ACHN (cell line): ENCODE data around the gene AIFM2.

Experiments used
- DNase-seq: peaks from one replicate; pipeline ENCODE4 v3.0.0-alpha.2; 2015
- in situ Hi-C: cut with HindIII; loops from 2 replicates; pipeline ENCODE4 v1.10.0; 2017; ENCODE audit warnings: low sequenced_read_pairs, low pct_ligation_motif_present, low pct_unique_long_range_greater_than_20kb

The AIFM2 gene

DNA sequence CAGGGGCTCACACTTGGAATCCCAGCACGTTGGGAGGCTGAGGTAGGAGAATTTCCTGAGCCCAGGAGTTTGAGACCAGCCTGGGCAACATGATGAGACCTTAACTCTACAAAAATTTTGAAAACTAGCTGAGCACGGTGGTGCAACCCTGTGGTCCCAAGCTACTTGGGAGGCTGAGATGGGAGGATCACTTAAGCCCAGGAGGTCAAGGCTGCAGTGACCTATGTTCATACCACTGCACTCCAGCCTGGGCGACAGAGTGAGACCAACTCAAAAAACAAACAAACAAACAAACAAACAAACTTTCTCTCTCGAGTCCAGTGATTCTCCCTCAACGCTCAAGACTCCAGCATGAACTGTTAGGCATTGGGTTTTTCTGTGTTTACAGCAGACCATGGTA, 15.9 kb upstream of the AIFM2 start:
- in situ Hi-C loops: no loop called here
- no peak for DNase-seq

DNA sequence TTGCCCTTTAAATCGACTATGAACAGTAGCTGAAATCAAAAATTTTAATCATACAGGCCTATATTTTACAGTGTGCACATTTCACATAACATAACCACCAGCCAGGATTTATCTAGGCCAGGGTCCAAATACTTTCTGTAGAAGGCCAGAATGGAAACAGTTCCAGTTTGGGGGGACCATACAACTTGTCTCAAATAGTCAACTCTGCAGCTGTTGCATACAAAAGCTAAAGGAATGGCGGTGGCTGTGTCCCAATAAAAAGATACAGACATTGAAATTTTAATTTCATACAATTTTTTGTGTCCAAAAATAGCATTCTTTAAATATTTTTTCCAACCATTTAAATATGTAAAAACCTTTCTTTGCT, 14.6 kb upstream of the AIFM2 start:
- in situ Hi-C loops: no loop called here
- no peak for DNase-seq

DNA sequence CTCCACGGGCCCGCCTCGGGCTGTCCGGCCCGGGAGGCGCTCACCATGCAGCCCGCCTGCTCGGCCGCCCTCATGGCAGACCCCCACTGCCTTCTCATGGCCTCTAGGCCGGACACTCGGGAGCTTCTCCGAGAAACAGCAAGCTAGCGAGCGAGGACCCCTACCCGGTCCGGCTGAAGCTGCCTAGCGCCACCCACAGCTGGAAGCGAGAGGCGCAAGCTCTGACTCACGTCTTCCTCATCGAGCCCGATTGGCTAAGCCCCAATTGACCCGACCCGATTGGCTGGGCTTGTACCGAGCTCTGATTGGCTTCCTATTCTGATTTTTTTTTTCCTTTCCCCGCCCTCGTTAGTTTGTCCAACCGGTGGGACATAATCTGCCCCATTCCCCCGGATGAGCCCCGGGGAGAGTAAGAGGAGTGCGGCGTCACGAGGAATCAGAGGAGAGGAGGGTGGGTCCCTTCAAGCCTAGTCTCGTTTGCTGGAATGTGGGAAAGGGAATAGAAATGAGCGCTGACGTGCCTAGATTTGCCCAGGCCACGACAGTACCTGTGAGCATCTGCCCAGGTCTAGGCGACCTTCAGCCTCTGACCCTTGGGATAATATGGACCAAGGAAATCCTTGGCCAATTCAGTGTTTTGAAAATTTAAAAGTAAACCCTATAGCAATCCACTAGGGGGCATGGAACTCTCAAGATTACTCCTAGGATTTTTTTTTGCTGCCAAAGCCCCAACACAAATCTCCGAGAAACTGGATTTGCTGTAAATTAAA, 14.0 kb upstream of the AIFM2 start, which contains the start of gene TYSND1:
TYSND1 (minus strand) TSS at position 212 of the 770 bp plus-strand sequence; CDS start at position 98, 114 bp downstream.
- peak; percentile 100 for DNase-seq
- in situ Hi-C loops: no loop called here

DNA sequence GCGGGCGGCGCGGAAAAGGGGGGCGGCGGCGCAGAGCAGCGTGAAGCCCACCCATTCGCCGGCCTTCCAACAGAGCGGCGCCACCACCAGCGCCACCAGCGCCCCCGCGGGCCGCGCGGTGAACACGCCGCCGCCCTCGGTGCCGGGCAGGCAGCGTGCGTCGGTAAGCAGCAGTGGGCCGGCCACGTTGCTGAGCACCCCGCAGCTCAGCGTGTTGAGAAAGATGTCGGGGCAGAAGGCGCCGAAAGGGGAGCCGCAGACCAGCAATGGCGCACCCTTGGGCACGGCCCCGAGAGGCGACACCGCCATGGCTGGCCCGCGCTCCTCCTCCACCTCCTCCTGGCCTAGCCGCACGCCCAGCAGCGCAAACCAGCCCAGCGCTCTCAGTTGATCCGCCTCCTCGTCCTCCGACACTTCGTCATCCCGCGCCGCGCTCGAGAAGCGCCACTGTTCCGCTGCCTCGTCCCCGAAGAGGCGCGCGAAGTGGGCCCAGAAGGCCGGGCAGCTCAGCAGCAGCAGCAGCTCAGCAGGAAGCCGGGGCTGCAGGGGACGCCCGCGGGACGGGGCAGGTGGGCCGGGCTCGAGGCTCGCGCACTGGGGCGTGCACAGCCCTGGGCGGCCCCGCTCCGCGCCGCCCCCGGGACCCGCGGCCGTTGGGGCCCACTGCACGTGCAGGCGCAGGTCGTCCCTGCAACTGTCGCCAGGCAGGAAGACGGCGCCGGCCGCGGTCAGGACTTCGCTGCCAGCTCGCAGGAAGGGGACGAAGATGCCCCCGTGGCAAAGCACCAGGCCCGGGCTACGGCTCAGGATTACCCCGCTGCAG, 13.3 kb upstream of the AIFM2 start:
- DNase-seq: peak; percentile 71
- in situ Hi-C loops: no loop called here

DNA sequence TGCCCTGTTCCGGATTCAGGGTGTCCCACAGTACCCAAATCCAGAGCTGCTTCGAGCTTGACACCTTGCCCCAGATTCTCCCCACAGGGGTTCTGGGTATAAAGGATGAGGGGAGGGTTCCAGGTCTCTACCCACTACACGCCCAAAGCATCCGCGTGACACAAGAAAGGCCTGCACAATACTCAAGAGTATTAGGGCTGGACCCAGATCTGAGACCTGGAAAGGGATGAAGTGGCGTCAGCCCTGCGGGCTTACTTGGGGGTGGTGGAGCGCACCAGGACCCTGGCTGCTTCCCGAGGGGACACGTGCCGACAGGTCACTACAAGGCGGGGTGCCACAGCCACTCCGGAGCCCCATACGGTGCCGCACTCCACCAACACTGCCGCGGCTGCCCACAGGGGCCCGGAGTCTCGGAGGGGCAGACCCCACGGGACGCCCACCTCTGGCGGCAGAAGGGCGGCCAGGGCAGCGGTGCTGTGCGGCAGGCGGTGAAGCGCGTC, 12.6 kb upstream of the AIFM2 start:
- no peak for DNase-seq
- in situ Hi-C loops: no loop called here

DNA sequence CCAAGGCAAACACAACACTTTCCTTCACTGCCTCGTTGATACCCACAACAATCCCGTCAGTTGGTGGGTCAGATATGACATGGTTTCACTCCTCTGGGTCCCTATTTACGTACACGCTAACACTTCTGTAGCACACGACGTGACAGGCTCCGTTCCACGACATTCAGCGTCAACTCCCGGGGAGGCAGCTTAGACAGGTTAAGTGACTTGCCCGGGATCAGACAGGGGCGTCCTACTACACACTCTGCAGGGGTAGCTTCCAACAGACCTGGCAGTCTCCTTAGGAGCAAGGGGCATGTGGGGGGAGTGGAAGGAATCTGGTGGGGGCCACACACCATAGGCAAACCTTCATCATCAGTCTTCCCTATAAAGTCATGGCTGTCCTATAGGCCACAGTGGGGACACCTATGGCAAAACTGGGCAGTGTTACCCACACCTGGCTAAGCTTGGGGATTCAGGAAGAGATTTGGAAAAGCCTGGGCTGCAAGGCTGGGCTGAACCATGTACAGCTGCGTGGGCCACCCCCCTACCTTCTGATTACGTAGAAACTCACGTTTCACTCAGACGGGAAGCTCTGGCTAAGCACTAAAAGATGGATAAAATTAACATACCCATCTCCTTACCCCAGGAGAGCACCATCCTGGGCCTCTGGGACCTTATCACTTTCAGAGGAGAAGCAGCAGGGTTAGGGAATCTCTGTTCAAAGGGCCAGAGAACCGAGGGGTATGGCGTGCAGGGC, 11.9 kb upstream of the AIFM2 start:
- in situ Hi-C loops: no loop called here
- DNase-seq: no peak

DNA sequence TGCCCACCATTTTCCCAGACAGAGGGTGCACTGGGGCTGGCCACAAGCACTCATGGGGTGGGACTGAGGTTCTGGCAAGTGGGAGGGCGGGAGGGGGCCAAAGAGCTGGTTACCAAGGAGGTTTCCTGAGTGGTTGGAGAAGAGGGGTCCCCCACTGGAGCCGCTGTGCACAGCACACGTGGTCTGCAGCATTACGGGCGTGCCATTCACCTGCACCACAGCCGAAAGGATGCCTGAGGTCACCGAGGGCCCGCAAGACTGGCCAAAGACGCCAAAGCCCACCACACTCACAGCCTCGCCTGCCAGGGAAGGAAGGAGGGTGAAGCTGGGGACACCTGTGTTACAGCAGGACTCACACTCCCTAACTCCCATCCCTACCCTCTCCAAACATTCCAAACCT, 9.9 kb upstream of the AIFM2 start:
- in situ Hi-C loops: no loop called here
- no peak for DNase-seq

DNA sequence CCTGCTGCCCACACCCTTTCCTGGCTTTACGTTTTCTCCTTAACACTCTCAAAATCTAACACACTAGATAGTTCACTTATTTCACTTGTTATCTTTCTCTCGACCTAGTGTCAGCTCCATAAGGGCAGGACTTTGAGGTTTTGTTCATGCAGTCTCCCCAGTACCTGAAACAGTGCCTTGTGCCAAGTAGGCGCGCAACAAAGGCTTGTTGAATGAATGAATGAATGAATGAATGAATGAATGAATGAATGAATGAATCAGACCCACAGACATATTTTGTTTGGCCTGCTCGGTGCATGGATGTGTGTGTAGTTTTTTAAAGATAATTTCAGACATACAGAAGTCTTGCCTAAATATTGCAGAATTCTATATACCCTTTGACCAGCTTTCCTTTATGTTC, 7.7 kb upstream of the AIFM2 start:
- in situ Hi-C loops: no loop called here
- no peak for DNase-seq

DNA sequence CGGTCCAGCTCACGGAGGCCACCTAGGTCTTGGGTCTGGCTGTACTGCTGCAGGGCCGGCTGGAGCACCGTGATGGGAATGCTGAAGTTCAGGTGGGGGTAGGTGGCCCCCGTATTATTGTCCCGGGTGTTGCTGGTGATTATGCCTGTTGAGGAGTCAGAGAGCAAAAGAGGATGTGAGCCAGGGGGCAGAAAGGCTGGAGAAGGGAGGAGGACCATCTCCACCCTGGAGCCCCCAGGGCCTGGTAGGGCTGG, 7.3 kb upstream of the AIFM2 start:
- in situ Hi-C loops: no loop called here
- no peak for DNase-seq

DNA sequence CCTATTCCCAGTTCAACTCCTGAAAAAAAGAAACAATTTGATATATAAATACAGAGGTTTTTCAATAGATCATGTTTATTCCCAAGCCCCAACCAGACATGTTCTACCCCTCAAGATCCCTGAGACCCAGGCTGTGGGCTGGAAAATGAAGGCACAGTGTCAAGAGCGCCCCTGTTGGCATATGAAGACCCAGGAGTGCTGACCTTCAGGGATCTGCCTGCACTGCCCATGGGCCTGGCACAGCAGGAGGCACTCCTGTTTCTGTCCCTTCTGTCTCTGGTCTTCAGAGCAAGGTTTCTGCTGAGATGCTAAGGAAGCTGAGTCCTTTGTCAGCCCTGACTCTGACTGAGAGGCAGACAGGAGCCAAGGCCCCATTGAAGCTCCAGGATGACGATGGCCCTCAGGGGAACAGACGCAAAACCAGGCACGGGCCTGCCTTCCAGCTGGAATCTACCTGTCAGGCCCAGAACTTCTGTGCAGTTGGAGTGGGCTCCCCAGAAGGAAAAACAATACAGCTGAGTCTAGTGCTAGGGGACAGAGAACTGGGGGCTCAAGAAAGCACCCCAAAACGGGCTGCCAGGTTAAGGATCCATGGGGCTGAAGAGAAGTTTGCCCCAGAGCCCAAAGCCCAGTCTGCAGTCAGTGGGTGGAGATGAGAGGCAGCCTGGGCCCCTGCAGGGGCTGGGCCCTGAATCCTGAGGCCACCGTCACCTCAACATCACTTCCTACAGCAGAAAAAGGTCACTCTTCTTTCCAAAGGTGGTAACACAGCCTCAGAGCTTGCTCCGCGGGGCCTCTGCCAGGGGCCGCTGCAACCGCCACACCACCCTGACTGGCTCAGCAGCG, 6.7 kb upstream of the AIFM2 start:
- no peak for DNase-seq
- in situ Hi-C loops: no loop called here

DNA sequence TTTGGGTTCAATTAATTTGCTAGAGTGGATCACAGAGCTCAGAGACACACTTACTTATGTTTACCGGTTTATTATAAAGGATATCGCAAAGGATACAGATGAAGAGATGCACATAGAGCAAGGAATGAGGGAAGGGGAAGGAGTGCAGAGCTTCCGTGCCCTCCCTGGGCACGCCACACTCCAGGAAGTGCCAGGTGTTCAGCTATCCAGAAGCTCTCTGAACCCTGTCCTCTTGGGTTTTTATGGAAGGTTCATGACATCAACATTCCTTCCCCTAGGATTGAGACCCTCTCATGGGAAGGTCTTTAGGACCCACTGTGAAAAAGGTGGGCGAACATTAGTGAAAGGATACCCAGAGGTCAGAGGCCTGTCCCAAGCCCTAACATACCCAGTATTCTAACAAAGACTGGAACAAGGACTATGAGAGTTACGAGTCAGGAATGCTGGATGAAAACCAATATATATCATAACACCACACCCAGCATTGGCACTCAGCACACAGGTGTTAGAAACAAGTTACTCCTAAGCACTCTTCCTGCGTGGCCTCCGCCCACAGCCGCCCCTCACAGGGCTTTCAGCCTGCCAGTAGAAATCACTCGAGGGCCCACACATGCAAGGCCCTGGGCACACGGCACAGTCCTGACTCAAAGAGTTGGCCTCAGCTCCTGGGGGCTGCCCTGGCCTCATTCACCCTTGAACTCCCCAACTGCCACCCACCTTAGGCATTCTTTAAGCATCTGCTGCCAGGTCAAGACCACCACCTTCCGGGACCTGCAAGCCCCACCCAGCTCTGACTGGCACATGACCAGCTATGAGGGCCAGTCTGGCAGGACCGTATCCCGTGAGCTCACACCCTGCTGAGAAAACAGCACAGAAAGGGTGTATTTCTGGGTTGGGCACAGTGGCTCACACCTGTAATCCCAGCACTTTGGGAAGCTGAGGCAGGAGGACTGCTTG, 5.6 kb upstream of the AIFM2 start:
- in situ Hi-C loops: no loop called here
- no peak for DNase-seq

DNA sequence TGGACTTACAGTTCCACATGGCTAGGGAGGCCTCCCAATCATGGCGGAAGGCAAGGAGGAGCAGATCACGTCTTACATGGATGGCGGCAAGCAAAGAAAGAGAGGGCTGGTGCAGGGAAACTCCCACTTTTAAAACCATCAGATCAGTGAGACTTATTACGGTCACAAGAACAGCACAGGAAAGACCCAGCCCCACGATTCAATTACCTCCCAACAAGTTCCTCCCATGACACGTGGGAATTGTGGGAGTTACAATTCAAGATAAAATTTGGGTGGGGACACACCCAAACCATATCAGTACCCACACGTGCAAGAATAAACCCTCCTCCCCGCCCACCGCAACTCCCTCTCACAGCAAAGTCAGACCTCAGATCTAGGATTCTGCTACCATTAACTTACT, 4.5 kb upstream of the AIFM2 start:
- no peak for DNase-seq
- in situ Hi-C loops: no loop called here

DNA sequence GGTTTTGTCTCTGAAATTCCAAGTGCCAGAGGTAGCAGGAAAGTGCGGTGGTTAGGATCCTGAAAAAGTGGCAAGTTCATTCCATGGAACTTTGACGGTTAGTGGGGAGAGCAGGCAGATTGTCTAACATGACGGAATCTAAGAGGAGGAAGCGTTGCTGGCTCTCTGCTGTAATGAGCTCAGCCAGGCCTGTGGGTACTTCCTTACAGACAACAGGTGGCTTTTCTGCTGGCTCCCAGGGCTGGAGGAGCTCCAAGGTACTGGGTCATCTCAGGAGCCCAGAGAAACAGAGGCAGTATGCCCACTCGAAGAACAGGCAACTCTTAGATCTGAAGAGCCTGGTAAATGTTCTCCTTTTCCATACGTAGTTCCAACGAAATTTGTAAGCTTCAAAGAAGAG, 3.1 kb upstream of the AIFM2 start:
- DNase-seq: no peak
- in situ Hi-C loops: no loop called here

DNA sequence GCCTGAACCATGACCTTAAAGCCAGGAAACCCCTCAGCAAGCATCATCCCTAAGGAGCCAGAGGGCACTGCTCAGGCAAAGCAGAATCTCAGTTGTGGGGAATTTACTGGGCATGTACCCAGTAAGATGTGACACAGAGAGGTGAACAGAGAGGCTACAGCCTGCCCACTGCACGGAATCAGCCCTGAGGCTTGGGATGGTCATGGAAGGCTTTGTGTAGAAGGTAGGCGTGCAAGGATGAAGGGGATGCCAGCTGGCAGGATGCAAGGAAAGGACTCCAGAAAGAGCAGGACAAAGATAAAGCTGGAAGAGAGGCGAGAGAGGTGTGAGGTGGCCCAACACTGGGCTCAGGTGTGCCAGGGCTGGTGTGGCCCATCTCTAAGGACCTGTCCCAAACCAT, 2.4 kb upstream of the AIFM2 start:
- no peak for DNase-seq
- in situ Hi-C loops: no loop called here

DNA sequence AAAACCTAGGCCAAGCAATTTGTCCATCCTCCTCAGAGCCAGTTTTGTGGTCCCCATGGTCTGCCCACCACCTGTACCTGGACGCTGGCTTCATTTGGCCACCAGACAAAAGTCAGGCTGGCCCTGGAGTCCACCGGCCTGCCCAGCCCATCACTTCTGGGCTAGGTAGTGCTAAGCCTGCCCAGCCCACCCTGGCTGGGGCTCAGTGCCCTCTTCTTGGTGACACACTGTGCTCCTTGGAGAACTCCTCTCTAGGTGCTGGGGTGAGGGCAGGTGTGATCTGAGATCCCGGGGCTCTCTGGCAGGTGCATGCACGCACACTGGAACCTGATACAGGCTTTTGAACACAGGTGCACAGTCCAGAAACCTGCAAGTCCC, 1.1 kb downstream of the AIFM2 start:
- in situ Hi-C loops: no loop called here

DNA sequence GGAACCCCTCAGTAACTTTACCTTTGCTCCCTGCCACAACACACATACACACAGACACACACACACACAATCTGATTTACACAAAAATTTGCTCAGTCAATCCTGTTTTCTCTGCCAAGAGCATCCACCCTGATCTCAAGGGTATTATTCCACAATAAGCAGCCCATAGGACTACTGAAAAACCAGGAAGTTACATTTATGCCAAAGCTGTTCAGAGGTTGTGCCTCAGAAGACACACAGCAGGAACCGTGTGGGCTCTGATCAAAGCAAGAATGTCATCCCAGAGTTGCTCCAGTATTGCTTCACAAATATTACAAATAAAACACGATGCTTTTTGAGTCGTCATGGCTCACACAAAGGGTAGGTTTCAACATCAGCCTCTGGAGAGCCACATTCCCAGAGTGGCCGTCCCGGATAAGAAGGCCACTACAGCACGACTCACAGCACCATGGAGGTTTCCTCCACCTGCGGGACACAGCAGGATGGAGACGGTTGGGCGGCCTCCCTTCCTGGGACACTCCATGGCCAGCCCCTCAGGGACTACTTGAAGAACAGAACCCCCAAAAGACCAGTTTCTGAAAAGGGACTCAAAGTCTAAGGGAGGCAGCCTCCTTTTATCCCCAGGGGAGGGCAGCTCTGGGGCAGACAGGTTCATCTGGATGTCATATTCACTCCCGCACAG, 1.6 kb downstream of the AIFM2 start:
- no peak for DNase-seq
- in situ Hi-C loops: no loop called here

More for the DNA sequence above, 1.1 kb downstream of the AIFM2 start:
- DNase-seq: no peak

DNA sequence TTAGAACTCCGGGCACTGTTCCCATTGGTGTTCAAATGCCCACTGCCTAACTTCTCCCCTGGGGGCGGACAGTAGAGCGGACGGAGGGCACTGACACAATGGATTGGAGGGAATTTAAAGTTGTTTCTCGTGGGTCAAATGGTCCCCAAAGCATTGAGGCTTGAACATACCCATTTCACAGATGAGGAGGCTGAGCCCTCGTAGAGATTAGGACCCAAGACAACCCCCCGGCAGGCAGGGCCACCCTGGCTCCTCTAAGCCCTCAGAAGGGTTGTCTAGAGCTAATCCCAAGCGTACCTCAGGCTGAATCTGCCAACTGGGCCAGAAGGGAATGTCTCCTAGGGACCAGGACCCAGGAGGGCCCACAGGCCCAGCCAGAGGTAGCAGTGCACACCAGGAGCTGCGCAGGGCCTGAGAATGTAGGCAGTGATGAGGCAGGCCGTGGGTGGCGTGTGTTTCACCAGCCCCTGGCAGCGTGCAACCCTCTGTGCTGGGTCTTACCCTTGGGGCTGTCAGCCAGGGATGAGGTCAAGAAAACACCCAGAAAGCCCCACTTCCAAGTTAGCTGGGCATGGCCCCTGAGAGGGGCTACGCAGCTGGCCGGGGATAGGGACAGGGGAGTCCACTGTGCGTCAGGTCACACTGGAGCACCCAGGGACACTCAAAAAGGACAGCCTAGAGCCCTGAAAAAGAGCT, 5.8 kb downstream of the AIFM2 start:
- in situ Hi-C loops: no loop called here
- DNase-seq: no peak
